ENCODE data around the gene ZFP92. TPM values are rescaled to one million over a fixed set of nuclear protein-coding genes. Genes with fewer than 3 reads are reported as not detected.

Gene ZFP92
- polyA plus RNA-seq, 12 donors: 0.49 to 2.2 (median 0.74) TPM; not detected in 1

DNA sequence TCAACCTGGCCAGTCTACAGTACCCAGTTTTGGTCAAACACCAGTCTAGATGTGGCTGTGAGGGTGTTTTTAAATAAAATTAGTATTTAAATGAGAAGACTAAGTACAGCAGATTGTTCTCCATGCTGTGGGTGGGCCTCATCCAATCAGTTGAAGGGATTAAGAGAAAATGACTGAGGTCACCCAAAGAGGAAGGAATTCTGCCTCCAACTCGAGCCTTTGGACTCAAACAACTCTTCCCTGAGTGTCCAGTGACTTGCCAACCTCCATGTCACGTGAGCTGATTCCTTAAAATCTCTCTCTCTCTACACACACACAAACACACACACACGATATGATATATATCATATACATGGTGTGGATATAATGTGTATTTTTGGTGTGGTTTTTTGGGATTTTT is 24.6 kb downstream of the ZFP92 start:
- DNase-seq: no peak

DNA sequence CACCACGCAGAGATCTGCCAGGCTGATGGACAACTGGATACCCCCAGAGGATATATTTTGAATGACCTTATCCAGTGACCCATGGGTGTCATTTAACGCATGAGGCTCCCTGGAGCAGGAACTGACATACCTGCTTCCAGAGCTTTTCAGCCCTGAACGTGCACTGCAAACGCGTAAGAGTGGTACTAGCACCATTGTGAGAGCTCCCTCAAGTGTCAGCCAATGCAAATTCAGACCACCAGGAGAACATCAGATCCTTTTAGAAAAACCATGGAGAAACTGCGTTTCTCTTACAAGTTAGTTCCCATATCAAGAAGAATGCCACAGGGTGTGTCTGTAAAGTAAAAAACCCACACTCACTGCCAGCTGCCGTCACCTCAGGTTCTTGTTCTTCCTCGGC is 27.3 kb downstream of the ZFP92 start:
- DNase-seq: no peak

DNA sequence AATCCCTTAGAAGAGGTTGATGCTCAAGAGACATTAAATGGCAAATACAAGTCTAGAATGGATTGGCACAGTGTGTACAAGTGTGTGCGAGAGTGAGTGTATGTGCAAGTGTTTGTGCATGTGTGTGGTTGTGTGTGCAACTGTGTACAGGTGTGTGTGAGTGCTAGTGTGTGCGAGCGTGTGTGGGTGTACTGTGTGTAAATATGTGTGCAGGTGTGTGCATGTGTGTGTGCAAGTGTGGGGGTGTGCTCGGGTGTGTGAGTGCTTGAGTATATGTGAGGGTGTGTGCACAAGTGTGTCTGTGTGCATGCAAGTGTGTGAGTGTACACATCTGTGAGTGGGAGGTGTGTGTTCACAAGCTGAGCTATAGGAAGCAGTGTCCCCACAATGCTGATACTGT is 28.7 kb downstream of the ZFP92 start:
- no peak for DNase-seq

DNA sequence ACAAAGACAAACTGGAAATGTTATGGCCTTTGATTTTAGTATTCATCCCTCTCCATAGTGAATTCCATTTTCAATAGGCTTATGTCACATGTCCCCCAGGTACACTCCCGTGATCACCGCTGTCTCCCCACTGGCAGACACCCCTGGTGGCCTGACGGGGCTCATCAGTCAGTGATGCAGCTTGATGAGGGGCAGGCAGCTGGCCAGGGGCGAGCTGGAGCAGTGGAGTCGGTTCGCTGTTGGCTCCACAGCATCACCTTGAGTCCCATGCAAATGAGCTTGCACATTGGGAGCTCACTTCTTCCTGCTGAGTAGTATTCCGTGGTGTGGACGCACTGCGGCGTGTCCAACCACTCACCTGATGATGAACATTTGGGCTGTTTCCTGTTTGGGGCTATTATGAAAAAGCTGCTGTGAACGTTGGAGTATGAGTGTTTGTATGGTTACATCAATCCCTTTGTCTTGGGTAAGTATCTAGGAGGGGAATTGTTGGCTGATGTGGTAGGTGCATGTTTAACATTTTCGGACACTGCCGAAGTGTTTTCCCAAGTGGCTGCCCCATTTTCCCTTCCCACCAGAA is 29.4 kb downstream of the ZFP92 start:
- DNase-seq: no peak

DNA sequence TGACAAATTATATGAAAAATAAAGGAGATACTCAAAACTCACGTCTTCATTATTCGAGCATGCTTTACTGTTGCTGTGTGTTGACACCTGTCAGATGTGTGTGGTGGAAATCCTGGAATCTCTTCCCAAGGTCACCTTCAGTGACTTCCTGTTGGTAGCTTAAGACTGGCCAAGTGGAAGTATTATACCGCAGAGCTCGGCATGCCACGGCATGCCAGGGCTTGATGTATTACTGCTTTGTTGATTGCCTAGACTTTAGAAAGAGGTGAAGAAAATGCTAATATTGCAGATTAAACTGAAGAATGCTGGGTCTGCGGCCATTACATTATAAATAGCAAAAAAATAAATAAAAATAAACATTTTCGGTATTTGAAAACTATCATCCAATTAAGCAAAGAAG is 30.0 kb downstream of the ZFP92 start:
- no peak for DNase-seq

DNA sequence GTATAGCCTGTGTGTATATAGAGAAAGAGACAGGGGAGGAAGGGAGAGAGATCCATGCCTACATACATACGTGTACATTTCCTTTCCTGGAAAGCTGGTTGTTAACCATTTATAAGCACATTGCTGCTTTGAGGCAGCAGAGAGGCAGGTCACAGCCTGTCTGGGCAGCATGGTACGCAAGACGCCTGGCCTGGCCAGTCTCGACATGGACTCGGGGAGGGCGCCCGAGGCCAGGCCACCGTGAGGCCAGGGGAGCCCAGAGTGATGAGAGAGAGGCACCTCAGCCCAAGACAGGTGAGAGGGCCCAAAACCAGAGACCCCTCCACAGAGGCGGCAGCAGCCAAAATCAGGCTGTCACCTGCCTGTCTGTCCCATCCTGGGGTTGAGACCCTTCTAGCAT is 30.7 kb downstream of the ZFP92 start:
- DNase-seq: no peak

DNA sequence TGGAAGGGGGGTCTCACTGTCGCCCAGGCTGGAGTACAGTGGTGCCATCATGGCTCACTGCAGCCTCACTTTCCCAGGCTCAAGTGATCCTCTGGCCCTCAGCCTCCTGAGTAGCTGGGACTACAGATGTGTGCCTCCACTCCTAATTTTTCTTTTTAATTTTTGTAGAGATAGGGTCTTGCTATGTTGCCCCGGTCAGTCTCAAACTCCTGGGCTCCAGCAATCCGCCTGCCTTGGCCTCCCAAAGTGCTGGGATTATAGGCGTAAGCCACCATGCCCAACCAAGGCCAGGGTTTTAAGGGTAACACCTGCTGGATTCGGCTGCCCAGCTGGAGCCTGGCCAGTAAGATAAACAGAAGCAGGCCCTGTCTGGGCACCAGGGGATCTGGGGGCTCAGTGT is 31.2 kb downstream of the ZFP92 start:
- no peak for DNase-seq

DNA sequence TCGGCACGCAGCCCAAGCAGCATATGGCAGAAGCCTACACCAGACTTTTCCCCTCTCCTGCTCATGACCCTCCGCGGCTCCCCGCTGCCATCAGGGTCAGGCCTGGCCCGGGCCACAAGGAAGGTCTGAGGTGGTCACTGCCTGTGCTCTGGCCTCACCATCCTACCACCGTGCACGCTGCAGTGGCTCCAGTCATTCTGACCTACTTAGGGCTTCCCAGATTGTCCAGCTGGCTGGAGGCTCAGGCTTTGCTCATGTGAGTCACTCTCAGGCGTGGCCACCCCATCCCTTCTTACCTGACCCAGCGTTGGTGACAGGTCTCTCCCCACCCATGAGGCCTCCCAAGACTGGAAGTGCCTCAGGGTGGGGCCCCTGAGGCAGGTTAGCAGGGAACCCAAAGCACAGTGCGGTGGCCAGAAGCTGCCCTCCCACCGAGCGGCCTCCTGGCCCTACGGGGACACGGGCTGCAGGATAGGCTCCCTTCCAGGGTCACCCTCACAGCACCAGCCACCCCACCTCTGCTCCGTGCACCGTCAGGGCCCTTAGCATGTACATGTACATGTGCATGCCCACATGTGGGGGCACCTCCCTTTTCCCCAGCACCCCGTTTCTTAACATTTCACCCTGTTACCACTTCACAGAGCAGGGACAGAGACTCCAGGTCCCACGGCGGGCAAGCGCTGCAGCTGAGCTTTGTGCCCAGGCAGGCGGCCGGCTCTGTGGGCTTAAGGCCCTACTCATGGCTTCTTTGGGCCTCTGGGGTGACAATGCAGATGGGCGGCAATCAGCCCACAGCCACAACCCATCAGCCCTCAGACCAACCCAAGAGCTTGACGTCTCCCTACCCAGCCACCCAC is 32.4 kb downstream of the ZFP92 start:
- no peak for DNase-seq

DNA sequence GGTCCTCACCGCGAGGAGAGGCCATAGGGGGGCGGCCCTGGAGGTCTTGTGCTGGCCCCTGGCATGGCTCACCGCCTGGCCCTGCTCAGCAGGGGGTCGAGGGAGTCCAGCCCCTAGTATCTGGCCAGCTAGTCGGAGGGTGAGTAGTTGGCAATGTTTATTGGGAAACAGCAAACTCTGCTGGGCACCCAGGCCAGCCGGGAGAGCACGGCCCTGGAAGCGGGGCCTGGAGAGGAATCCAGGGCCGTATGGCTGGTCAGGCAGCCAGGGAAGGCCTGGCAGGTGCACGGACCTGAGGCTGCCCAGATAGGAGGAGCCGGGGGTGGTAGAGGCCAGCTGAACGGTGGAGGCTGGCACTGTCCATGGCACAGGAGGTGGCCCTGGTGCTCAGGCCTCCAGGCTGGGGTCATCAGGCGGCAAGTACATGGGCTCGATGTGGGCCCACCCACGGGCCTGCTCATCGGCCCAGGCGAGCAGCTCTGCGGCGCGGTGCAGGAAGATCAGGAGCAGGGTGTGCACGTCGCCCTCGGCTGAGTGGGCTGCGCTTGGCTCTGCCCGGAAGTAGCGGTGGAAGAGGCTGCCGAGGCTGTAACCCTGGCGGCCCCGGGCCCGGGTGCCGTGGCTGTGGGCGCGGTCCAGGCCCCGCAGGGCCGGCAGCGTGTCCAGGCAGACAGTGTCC is 33.2 kb downstream of the ZFP92 start:
- no peak for DNase-seq

DNA sequence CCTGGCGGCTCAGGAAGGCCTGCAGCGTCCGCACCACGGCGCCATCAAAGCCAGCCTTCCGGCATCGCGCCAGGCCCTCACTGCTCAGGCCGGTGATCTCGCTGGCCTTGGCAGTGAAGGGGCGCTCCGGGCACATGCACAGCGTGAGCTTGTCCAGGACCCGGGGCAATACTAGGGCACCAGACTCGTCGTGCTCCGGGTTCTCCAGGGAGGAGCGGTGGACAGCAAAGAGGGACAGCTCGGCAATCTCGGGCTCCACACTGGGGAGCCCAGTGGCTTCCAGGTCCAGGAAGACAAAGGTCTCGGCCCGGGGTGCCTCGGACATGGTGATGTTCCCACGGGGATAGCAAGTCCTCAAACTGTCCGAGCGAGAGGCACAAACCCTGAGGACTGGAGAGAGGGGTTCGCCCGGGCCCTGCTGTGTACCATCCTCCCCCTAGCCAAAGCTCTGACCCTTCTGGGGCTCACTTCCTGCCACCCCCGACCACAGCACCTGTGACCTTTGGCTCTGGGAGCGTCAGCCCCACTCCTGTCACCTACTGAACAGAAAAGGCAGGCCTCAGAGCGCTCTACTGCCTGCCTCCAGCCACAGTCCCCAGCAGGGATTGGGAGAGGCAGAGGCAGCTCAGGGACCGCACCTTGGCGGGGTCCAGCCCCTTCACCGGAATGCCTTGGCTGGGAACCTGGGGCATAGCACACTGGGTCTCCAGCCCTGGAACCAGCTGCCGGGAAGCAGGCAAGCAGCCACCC is 34.0 kb downstream of the ZFP92 start:
- DNase-seq: no peak

DNA sequence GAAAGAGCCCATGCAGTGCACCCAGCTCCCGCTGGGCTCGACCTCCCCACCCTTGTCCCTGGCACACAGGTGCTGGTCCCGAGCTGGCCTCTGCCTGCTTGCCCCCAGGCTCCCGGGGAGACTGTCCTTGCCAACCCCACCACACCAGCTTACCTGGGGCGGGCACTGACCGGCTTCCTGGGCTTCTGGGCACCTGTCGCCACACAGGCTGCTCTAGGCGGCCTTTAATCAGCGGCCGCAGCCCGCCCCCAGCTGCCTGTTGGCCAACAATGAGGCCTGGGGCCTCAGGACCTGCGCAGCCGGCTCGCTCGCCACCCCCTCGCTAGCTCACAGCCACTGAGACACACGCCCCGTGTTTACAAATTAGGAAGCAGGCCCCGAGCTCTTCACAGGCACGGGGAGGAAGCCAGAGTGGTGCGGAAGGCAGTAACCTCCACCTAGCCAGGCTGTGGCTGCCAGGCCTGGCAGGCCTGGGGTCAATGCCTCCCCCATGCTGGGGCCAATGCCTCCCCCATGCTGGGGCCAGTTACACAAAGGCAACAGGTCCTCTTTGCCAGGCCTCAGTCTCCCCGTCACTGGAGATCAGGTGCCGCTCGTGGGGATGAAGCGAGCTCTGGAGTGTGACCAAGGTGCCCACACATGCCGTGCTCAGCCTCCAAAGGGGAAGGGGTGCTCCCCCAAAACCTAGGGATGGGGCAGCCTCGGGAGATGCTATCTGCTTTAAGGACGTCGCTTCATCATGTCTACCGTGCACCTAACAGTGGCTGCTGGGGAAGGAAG is 34.8 kb downstream of the ZFP92 start, which contains the start of gene TREX2:
Gene TREX2, minus strand, starts transcription at position 201 of the 780 bp plus-strand sequence. CDS start 626 bp downstream, outside the sequence.
- no peak for DNase-seq

DNA sequence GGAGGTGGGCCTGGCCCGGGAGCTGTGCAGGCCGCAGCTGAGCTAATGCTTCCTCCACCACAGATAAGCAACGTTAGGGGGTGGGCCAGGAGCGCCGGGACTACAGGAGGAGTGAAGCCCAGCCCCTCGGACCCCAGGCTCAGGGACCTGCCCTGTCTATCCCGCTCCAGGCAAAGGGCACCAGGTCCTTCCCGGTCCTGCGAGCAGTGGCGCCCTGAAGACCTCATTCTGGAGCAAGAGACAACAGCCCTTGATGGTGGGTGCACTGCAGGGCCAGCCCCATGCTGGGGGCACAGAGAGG is 35.3 kb downstream of the ZFP92 start:
- no peak for DNase-seq

DNA sequence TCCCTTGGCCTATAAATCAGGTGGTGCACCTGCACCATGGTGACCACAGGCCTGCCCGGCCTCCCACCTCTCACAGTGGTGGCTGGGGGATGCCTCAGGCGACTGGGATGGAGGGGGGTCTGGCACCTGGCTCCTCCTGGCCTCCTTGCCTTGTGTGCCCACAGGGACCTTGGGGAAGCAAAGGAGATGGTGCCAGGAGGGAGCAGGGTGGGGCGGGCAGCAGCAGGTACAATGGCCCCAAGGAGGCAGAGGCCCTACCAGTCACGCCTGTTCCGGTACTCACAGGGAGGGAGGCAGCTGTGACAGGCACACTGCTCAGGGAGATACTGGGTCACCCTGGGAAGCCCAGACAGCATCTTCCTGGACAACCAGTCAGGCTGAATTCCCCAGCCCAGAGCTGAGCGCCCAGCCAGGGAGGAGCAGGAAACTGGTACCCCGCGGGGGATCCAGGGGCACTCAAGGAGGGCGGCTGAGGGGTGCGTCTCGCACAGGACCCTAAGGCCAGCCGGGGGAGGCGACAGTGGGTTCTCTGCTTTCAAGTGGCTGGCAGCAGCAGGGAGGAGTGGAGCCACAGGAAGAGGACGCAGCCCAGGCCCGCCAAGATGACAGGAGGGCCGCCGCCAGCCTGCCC is 35.8 kb downstream of the ZFP92 start:
- no peak for DNase-seq

DNA sequence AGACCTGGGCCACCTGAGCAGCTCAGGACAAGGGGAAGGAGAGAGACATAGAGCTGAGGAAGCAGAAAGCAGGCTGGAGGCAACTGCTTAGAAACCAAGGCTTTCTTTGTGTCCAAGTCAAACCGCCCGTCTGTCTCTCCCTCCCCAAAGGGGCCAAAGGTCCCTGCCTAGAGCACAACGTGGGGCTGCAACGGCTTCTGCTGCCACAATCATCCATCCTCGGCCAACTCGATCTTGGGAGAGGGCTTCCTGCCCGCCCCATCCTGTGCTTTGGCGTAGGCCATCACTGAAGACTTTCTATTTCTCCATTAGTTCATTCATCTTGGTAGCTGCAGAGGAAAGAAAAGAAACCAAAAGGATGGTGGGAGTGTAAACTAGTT is 36.3 kb downstream of the ZFP92 start:
- DNase-seq: no peak

DNA sequence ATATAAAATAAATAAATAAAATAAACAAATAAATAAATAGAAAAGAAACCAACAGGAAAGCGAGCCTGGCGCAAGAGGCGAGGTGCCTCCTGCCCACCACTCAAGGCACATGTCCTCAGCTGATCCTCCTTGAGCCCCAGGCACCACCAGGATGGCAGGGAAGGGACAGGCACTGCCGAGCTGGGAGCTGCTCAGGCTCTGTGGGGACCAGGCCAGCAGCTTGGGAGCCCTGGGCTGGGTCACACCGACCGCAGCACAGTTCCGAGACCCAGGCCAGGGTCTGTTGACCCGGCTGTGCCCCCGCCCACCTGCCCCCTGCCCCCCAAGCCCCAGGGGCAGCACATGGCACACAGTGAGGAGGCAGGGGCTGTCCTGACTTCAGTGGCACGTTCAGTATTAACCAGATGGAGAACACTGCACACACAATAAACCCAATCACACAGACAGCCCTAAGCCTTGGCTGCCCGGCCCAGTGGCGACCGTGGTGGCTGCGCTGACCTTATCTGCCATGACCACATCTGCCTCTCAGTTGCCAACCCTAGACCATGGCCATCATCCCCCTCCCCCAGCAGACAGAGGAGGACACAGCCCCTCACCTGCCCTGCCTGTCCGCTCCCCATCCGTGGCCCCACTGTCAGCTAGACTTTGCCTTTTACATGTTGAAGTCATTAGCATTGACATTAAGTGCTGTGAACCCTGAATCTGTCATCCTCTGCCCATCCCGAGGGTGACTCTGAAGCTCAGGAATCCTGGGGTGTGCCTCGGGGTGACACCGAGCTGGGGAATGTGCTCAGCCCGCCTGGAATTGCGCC is 37.5 kb downstream of the ZFP92 start:
- no peak for DNase-seq

DNA sequence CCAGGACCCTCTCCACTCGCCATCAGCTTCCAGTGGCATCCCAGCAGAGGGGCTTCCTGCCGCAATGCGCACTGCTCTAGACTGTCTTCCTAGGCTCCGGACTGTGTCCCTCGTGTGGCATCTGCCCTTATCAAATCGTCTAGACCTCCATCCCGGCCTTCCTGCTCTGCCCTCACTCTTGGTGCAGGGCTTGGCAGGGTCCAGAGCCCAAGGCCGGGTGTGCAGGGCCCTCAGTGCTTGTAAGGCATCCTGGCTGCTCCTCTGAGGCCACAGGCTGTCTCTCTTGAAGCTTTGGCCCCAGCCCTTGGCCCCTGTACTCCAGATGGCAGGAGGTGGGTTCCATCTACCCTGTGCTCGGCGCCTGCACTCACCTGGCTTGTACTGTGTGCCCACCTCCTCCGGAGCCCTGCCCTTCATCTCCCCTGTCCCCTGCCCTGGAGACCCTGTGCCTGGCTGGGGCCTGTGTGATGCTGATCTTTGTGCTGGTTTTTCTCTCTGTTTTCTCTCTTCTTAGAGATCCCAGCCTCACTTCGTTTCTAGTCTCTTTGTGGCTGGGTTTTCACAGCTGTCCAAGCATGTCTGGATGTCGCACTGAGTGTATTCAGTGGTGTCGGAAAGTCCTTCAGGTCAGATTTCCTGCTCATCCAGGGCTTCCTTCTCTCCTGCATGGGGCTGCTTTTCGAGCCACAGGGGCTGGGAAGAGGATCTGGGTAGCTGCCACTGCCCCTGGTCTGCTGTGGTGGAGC is 38.3 kb downstream of the ZFP92 start:
- no peak for DNase-seq

DNA sequence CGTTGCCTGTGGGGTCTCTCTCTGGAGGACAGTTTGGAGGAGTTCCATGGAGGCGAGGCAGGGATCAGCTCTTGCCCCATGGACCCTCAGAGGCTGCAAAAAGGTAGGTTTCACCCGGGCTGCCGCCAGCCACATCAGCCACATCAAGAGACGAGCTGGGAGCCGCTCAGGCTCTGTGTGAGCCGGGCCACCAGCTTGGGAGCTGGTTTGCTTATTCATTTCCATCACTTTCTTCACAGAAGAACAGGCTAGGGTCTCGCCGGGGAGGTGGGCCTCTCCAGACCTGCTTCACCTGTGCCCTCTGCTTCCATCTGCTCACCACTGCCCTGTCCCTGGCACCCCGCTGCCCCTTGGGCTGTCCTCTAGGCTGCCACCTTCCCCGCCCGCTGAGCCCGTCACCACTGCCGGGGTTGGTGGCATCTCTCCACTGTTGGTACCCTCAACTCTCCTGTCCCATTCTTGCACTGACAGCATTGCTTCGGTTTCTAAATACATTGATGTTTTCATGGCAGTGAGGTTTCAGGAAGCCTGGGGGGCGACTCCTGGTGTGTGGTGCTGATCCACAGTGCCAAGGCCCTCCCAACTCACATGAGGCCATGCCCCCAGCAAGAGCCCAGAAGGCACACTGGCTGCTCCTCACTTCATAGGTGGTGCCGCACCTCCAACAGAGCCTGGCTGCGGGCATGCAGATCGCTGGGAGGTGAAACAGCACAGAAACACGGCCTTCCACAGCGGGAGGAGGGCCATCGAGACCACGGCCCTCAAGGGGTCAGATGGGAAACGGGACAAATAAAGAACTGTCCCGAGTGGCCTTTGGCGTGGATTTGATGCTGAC is 39.1 kb downstream of the ZFP92 start:
- DNase-seq: no peak

DNA sequence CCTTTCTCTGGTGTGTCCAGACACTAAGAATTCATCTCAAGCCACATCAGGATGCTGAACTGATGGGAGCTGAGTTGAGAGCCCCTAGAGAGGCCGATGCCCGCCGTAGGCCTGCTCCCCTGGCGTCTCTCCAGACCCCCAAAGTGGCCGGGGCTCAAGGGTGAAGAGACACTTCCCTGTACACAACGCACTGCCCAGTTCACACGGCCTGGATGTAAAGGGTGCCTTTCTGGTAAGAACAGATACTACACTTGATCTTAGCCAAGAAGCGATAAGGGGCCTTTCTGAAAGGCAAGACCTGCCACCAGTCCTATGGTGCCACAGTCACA is 39.6 kb downstream of the ZFP92 start:
- no peak for DNase-seq

Measured in muscle of arm (tissue), 12 donors.